CD8-positive, alpha-beta memory T cell (primary cell): Measurements from ENCODE around the gene LUZP2. TPM values are rescaled to one million over a fixed set of nuclear protein-coding genes. Genes with fewer than 3 reads are reported as not detected.

Experiments
- CTCF ChIA-PET: fragments of 350-600 bp; sonication (Branson Sonifier 250); formaldehyde crosslinking; loops from one replicate; lab custom pipeline; 2021; ENCODE audit warnings: antibody characterized with exemption; lab: Charles Lee
- POLR2A ChIA-PET: fragments of 350-600 bp; sonication (Branson Sonifier 250); formaldehyde crosslinking; loops from one replicate; lab custom pipeline; 2021; ENCODE audit warnings: antibody characterized with exemption; lab: Charles Lee
- DNase-seq, 5 donors: peaks; one replicate each; pipeline versions ENCODE4 v3.0.0 to v3.0.0-alpha.2; 2020 to 2022; ENCODE audit warnings: mixed read lengths in 1 of 5
- H3K27ac ChIP-seq: one replicate; pipeline ENCODE4 v1.7.0; 2013; ENCODE audit warnings: low read depth, mild to moderate bottlenecking, low read length, moderate library complexity
- H3K27me3 ChIP-seq: 2 replicates; pipeline ENCODE4 v1.7.0; 2013; ENCODE audit warnings: low read length, mild to moderate bottlenecking; ENCODE audit not compliant: insufficient read depth, poor library complexity, severe bottlenecking
- H3K36me3 ChIP-seq: 2 replicates; pipeline ENCODE4 v1.7.0; 2013; ENCODE audit warnings: mild to moderate bottlenecking, low read length, moderate library complexity; ENCODE audit not compliant: insufficient read depth
- H3K4me1 ChIP-seq: 2 replicates; pipeline ENCODE4 v1.7.0; 2013; ENCODE audit warnings: mild to moderate bottlenecking, low read length, moderate library complexity; ENCODE audit not compliant: insufficient read depth
- H3K4me3 ChIP-seq: 2 replicates; pipeline ENCODE4 v1.7.0; 2013; ENCODE audit warnings: mild to moderate bottlenecking, low read length
- H3K9me3 ChIP-seq: 2 replicates; pipeline ENCODE4 v1.7.0; 2013; ENCODE audit warnings: mild to moderate bottlenecking, low read length
- H3K27ac Mint-ChIP-seq, 8 donors: one replicate each; pipeline ENCODE4 v1.8.0; 2020 to 2021; ENCODE audit warnings: mixed read lengths in 8 of 8, mild to moderate bottlenecking in 6 of 8, inconsistent platforms in 3 of 8, moderate library complexity in 3 of 8
- H3K27me3 Mint-ChIP-seq, 2 donors: one replicate each; pipeline ENCODE4 v1.8.0; 2020 to 2021; ENCODE audit warnings: mixed read lengths in 2 of 2, mild to moderate bottlenecking in 1 of 2, moderate library complexity in 1 of 2
- H3K36me3 Mint-ChIP-seq, 3 donors: one replicate each; pipeline ENCODE4 v1.8.0; 2020 to 2021; ENCODE audit warnings: mixed read lengths in 3 of 3, inconsistent platforms in 1 of 3, mild to moderate bottlenecking in 1 of 3
- H3K4me1 Mint-ChIP-seq, 3 donors: one replicate each; pipeline ENCODE4 v1.8.0; 2020 to 2021; ENCODE audit warnings: mixed read lengths in 3 of 3, inconsistent platforms in 1 of 3, mild to moderate bottlenecking in 1 of 3
- H3K4me3 Mint-ChIP-seq, 7 donors: one replicate each; pipeline ENCODE4 v1.8.0; 2020 to 2021; ENCODE audit warnings: mixed read lengths in 7 of 7, mild to moderate bottlenecking in 6 of 7, moderate library complexity in 4 of 7, inconsistent platforms in 2 of 7
- H3K9me3 Mint-ChIP-seq, 5 donors: one replicate each; pipeline ENCODE4 v1.8.0; 2020 to 2022; ENCODE audit warnings: mixed read lengths in 5 of 5, mild to moderate bottlenecking in 3 of 5, moderate library complexity in 2 of 5, inconsistent platforms in 1 of 5
- polyA plus RNA-seq: library from polyadenylated mRNA; unstranded; fragments of 300-500 nt; fragmentation: Illumina TruSeq; gene quantifications from one replicate; pipeline ENCODE4 v1.2.3, GENCODE V29; 2021
- total RNA-seq, 2 experiments: library from RNA; stranded (reverse); gene quantifications; one replicate each; pipeline ENCODE4 v1.2.3, GENCODE V29; 2021

Gene LUZP2
- total and polyA plus RNA-seq, 3 experiments from 2014 or later: not detected

DNA sequence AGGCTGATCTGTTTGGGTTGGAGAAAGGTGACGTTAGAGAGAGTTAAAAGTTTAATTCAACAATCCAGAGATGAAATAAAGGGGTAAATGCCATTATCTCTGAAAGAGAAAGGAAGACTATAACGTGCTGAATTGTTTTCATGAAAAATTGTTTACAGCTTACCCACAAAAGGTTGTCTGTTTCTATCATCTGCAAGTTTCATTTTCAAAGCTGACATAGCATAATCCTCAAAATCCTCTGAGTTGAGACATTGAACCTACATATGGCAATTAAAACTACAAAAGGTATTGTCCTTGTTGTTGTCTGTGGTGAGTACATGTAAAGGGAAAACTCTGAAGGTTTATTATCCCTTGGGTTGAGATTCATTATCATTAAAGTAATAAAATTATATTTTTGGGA lies 569.9 kb downstream of the LUZP2 start:
- no peak for DNase-seq
- no peak overlapping the region for H3K4me3 ChIP-seq

DNA sequence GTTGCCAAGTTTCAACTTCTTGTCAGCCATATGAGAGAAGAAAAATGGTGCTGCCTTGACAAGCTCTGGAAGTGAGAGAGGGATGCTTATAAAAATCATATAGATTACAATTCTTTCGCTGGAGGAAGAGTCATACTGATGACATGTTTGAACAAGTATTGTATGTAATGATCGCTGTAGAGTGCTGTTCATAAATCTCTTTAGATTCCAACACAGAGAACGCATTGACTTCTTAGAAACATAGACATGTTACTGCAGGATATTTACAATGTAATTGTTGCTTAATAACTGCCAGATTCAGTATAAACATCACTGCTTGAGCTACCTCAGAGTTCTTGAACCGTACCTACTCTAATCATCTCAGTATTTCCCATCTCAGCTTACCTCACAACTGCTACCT lies 571.6 kb downstream of the LUZP2 start:
- CTCF ChIA-PET: no interaction called here
- Histone ChIP-seq H3K9me3 (no peaks in the 10 kb centered on the region), H3K36me3 (no peaks in the 10 kb centered on the region), H3K27ac (no peak overlapping the region), H3K27me3 (no peaks in the 10 kb centered on the region), H3K4me1 (no peaks in the 10 kb centered on the region), H3K4me3 (no peak overlapping the region)
- peaks cover 9 to 32% (median 14%) of the 10 kb centered on the region in 5 donors for H3K9me3 Mint-ChIP-seq
- POLR2A ChIA-PET: no interaction called here
- no peaks in the 10 kb centered on the region for H3K36me3 Mint-ChIP-seq
- H3K4me3 Mint-ChIP-seq: no peak overlapping the region
- H3K27ac Mint-ChIP-seq: no peak overlapping the region
- DNase-seq: no peak
- no peaks in the 10 kb centered on the region for H3K27me3 Mint-ChIP-seq
- H3K4me1 Mint-ChIP-seq: no peaks in the 10 kb centered on the region

More for the DNA sequence above, 569.9 kb downstream of the LUZP2 start:
- Histone ChIP-seq H3K4me1 (no peaks in the 10 kb centered on the region), H3K36me3 (no peaks in the 10 kb centered on the region), H3K9me3 (no peaks in the 10 kb centered on the region), H3K27me3 (no peaks in the 10 kb centered on the region), H3K27ac (no peak overlapping the region)
- Mint-ChIP-seq H3K36me3 (no peaks in the 10 kb centered on the region), H3K4me1 (no peaks in the 10 kb centered on the region), H3K27me3 (no peaks in the 10 kb centered on the region), H3K4me3 (no peak overlapping the region), H3K9me3 (peaks cover 11 to 31% (median 18%) of the 10 kb centered on the region in 5 donors), H3K27ac (no peak overlapping the region)
- POLR2A ChIA-PET: no interaction called here
- CTCF ChIA-PET: no interaction called here

DNA sequence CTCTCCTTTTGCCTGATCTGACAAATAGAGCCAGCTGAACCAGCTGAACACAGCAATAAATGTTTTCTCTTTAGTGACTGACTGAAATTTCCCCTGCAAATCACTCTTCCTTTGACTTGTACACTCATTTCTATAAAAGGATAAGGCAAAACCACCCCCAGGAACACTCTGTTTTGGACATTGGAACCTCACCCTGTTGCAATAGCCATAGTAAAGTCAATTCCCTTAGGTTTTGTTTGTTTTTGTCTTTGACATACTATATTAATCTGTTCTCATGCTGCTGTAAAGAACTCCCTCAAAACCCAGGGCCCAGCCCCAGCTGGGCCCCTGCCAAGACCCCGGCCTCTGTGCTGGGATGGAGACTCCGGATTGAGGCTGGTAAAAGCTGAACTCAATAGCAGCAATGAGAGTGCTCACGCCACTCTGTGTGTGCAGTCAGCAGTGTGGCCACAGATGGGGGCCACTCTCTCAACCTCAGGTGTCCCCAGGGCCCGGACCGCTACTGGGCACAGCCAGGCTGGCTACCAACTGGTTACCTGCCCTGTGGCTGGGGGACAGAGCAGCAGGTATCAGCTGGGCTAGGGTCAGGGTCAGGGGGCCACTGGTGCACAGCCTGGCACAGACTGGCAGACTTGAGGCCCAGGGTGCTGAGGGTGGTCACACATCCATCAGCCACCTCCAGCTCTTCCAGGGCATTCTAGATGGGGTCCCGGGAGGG lies 597.4 kb downstream of the LUZP2 start:
- H3K4me3 Mint-ChIP-seq: no peak overlapping the region
- Histone ChIP-seq H3K36me3 (no peaks in the 10 kb centered on the region), H3K27ac (no peak overlapping the region), H3K27me3 (no peaks in the 10 kb centered on the region), H3K4me3 (no peak overlapping the region), H3K9me3 (no peaks in the 10 kb centered on the region), H3K4me1 (no peaks in the 10 kb centered on the region)
- peaks cover 0 to 1% (median 0%) of the 10 kb centered on the region in 3 donors for H3K36me3 Mint-ChIP-seq
- POLR2A ChIA-PET: no interaction called here
- CTCF ChIA-PET: no interaction called here
- no peak for DNase-seq
- H3K4me1 Mint-ChIP-seq: no peaks in the 10 kb centered on the region
- peaks cover 0 to 14% (median 4%) of the 10 kb centered on the region in 5 donors for H3K9me3 Mint-ChIP-seq
- no peak overlapping the region for H3K27ac Mint-ChIP-seq
- no peaks in the 10 kb centered on the region for H3K27me3 Mint-ChIP-seq

GRCh38 chr11:25119416-25119815 lies 622.6 kb downstream of the LUZP2 start:
- Histone ChIP-seq H3K27ac (no peak overlapping the region), H3K4me1 (no peaks in the 10 kb centered on the region), H3K4me3 (no peak overlapping the region), H3K36me3 (no peaks in the 10 kb centered on the region), H3K9me3 (no peaks in the 10 kb centered on the region), H3K27me3 (no peaks in the 10 kb centered on the region)
- CTCF ChIA-PET: no interaction called here
- Mint-ChIP-seq H3K4me1 (no peaks in the 10 kb centered on the region), H3K4me3 (no peak overlapping the region), H3K36me3 (no peaks in the 10 kb centered on the region), H3K27ac (no peak overlapping the region), H3K9me3 (peaks cover 3 to 41% (median 13%) of the 10 kb centered on the region in 5 donors), H3K27me3 (no peaks in the 10 kb centered on the region)
- POLR2A ChIA-PET: no interaction called here
- no peak for DNase-seq
